DMS 273 (cell line): ENCODE measurements around the gene CHCHD2.
"Not testable (repeated sequence)": the region's sequence is repeated elsewhere in the genome, so short reads cannot be mapped to it uniquely, and the experiment has no call there.

Experiments used
- DNase-seq: peaks from one replicate; lab custom pipeline; 2025; ENCODE audit not compliant: unreplicated experiment; lab: John Stamatoyannopoulos, UW

The CHCHD2 gene

GRCh38 chr7:56106108-56107073 lies at the start of gene CHCHD2:
CHCHD2 (minus strand) TSS chr7:56106476; CDS start chr7:56106413, 63 bp downstream.
- peak; percentile 100 for DNase-seq

- DNase-seq = not testable (repeated sequence)
Observed at GRCh38 chr7:56131062-56131461, 24.8 kb upstream of the CHCHD2 start.

- no peak for DNase-seq
Observed at GRCh38 chr7:56127241-56127975, 21.1 kb upstream of the CHCHD2 start.

- no peak for DNase-seq
Observed at GRCh38 chr7:56125831-56126230, 19.6 kb upstream of the CHCHD2 start.

- DNase-seq = no peak
Observed at GRCh38 chr7:56124981-56125380, 18.7 kb upstream of the CHCHD2 start.

- DNase-seq = no peak
Observed at GRCh38 chr7:56121440-56121839, 15.2 kb upstream of the CHCHD2 start.

GRCh38 chr7:56115852-56116538 lies 9.7 kb upstream of the CHCHD2 start, which contains the start of gene NUPR2:
NUPR2 (minus strand) TSS chr7:56116417; CDS start chr7:56116314, 103 bp downstream.
- DNase-seq = peak; percentile 32

- DNase-seq = not testable (repeated sequence)
Observed at GRCh38 chr7:56112244-56112643, 6.0 kb upstream of the CHCHD2 start.

- DNase-seq = no peak
Observed at GRCh38 chr7:56110611-56111010, 4.3 kb upstream of the CHCHD2 start.

GRCh38 chr7:56107954-56108258 lies 1.6 kb upstream of the CHCHD2 start:
- no peak for DNase-seq

GRCh38 chr7:56105508-56105907 lies 768 bp downstream of the CHCHD2 start:
- DNase-seq = peak; percentile 67

- DNase-seq = not testable (repeated sequence)
Observed at GRCh38 chr7:56104138-56104537, 2.1 kb downstream of the CHCHD2 start.

- no peak for DNase-seq
Observed at GRCh38 chr7:56099653-56100052, 6.6 kb downstream of the CHCHD2 start.

GRCh38 chr7:56098187-56099008 lies 7.9 kb downstream of the CHCHD2 start:
- not testable (repeated sequence) for DNase-seq

- peak; percentile 69 for DNase-seq
Observed at GRCh38 chr7:56097700-56098099, 8.6 kb downstream of the CHCHD2 start.

- DNase-seq = peak; percentile 92
Observed at GRCh38 chr7:56092789-56093531, 13.3 kb downstream of the CHCHD2 start, which contains the start of gene PHKG1. PHKG1 (minus strand) TSS chr7:56092952; CDS start chr7:56088941, 4,011 bp downstream.

GRCh38 chr7:56092388-56092787 lies 13.9 kb downstream of the CHCHD2 start:
- not testable (repeated sequence) for DNase-seq

GRCh38 chr7:56091591-56091990 lies 14.7 kb downstream of the CHCHD2 start:
- DNase-seq = peak; percentile 38

GRCh38 chr7:56087445-56087844 lies 18.8 kb downstream of the CHCHD2 start:
- DNase-seq = no peak

GRCh38 chr7:56086761-56087160 lies 19.5 kb downstream of the CHCHD2 start:
- DNase-seq = no peak
